NT2/D1 (cell line): ENCODE measurements around the gene PLB1.

Source experiments
- YY1 ChIP-seq: IDR thresholded peaks from 2 replicates; pipeline ENCODE4 v1.6.1; 2011; ENCODE audit not compliant: insufficient read length, insufficient read depth
- ZNF274 ChIP-seq: IDR thresholded peaks from 2 replicates; pipeline ENCODE4 v1.6.1; 2011; ENCODE audit warnings: mild to moderate bottlenecking, low read depth, low read length

- TF ChIP-seq YY1 (no peak), ZNF274 (no peak)
Measured at GRCh38 chr2:28623582-28624405, 127.9 kb downstream of the PLB1 start.
